ENCODE data around the gene PRKN. TPM values are rescaled to one million over a fixed set of nuclear protein-coding genes. Genes with fewer than 3 reads are reported as not detected.

Gene PRKN
- total RNA-seq, 1 experiment from 2014 or later: 2.0 TPM

GRCh38 chr6:161837449-161837735 is 890.2 kb downstream of the PRKN start:
- Histone ChIP-seq H2AK5ac (ENCODE audit: insufficient read length, low read length) (no peak overlapping the region), H2BK5ac (ENCODE audit: insufficient read length, low read length) (no peak overlapping the region), H3K27ac (ENCODE audit: insufficient read length, low read depth, low read length) (no peak overlapping the region), H3K4me1 (ENCODE audit: insufficient read depth, low read length) (peaks cover 3% of the 10 kb centered on the region; the same call in 1 of the 2 replicates), H3K14ac (ENCODE audit: insufficient read depth, low read length) (no peak overlapping the region), H4K8ac (replicated peaks; ENCODE audit: insufficient read length, low read depth, low read length) (no peak overlapping the region), H3K23me2 (ENCODE audit: insufficient read length, low read depth, low read length, poor library complexity, severe bottlenecking) (no peaks in the 10 kb centered on the region), H4K20me1 (ENCODE audit: control insufficient read depth, insufficient read depth, insufficient read length) (no peaks in the 10 kb centered on the region), H3K23ac (ENCODE audit: insufficient read length, low read depth, low read length) (no peak overlapping the region), H3K9me3 (ENCODE audit: control insufficient read depth, low read depth, low read length) (no peaks in the 10 kb centered on the region), H2BK12ac (ENCODE audit: insufficient read length, low read depth, low read length) (no peak overlapping the region), H4K91ac (ENCODE audit: insufficient read length, low read depth, low read length) (no peak overlapping the region), H2BK120ac (ENCODE audit: low read depth, low read length, poor library complexity, severe bottlenecking) (no peak overlapping the region), H2BK20ac (ENCODE audit: low read depth, low read length, poor library complexity, severe bottlenecking) (no peak overlapping the region), H4K5ac (ENCODE audit: insufficient read length, low read depth, low read length) (no peak overlapping the region), H3K4me2 (ENCODE audit: insufficient read depth, insufficient read length, low read length) (no peak overlapping the region), H3K9ac (ENCODE audit: extremely low read depth, insufficient read length, low read length) (no peak overlapping the region), H2BK15ac (ENCODE audit: low read depth, low read length) (no peak overlapping the region), H3K56ac (ENCODE audit: insufficient read length, low read depth, low read length) (no peak overlapping the region), H3K79me1 (ENCODE audit: insufficient read depth, low read depth, low read length, poor library complexity, severe bottlenecking) (no peaks in the 10 kb centered on the region), H3K4ac (ENCODE audit: low read depth, low read length) (no peak overlapping the region), H3T11ph (ENCODE audit: low read length) (no peak overlapping the region), H3K79me2 (ENCODE audit: insufficient read depth, low read length) (no peaks in the 10 kb centered on the region), H2AFZ (ENCODE audit: low read length) (no peak overlapping the region), H3K27me3 (ENCODE audit: insufficient read depth, low read length) (no peaks in the 10 kb centered on the region), H3K18ac (ENCODE audit: insufficient read length, low read depth, low read length) (no peak overlapping the region)
- Mint-ChIP-seq H3K27me3 (ENCODE audit: low read depth) (no peaks in the 10 kb centered on the region), H3K4me1 (peaks cover 30 to 43% of the 10 kb centered on the region in 2 experiments), H3K27ac (no peak overlapping the region), H3K4me3 (no peak overlapping the region), H3K9me3 (no peaks in the 10 kb centered on the region), H3K36me3 (ENCODE audit: insufficient read depth in 1 of 3, low read depth in 3 of 3) (no peaks in the 10 kb centered on the region)
- WGBS (ENCODE audit: extremely low coverage, insufficient read length, low lambda C conversion rate): no CpG with 5 or more reads among the region's 1 CpG
- TF ChIP-seq, protein P1, sequence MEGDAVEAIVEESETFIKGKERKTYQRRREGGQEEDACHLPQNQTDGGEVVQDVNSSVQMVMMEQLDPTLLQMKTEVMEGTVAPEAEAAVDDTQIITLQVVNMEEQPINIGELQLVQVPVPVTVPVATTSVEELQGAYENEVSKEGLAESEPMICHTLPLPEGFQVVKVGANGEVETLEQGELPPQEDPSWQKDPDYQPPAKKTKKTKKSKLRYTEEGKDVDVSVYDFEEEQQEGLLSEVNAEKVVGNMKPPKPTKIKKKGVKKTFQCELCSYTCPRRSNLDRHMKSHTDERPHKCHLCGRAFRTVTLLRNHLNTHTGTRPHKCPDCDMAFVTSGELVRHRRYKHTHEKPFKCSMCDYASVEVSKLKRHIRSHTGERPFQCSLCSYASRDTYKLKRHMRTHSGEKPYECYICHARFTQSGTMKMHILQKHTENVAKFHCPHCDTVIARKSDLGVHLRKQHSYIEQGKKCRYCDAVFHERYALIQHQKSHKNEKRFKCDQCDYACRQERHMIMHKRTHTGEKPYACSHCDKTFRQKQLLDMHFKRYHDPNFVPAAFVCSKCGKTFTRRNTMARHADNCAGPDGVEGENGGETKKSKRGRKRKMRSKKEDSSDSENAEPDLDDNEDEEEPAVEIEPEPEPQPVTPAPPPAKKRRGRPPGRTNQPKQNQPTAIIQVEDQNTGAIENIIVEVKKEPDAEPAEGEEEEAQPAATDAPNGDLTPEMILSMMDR (conservative IDR thresholded peaks at IDR 0.05): no peak; the same call in 2 of the 3 replicates
- DNase-seq: no peak
